Jurkat, Clone E6-1 (cell line): Measurements from ENCODE around the gene KICS2.
"Not testable (repeated sequence)": the region's sequence is repeated elsewhere in the genome, so short reads cannot be mapped to it uniquely, and the experiment has no call there.

Experiments
- DNase-seq: peaks from one replicate; pipeline ENCODE4 v3.0.0-alpha.2; 2011; ENCODE audit warnings: low read depth, low spot score
- H3K4me3 ChIP-seq: 2 replicates; pipeline ENCODE4 v1.5.1; 2011; ENCODE audit warnings: mild to moderate bottlenecking, low read length, control low read depth, moderate library complexity

The KICS2 gene

GRCh38 chr12:64219145-64219544 lies 3.0 kb downstream of the KICS2 start:
- H3K4me3 ChIP-seq: no peak overlapping the region
- DNase-seq: no peak

GRCh38 chr12:64218597-64218996 lies 3.5 kb downstream of the KICS2 start:
- no peak overlapping the region for H3K4me3 ChIP-seq
- DNase-seq: no peak

- not testable (repeated sequence) for DNase-seq
Measured at GRCh38 chr12:64217643-64218042, 4.5 kb downstream of the KICS2 start.

GRCh38 chr12:64216239-64216638 lies 5.9 kb downstream of the KICS2 start:
- no peak for DNase-seq

More at GRCh38 chr12:64217643-64218042, 4.5 kb downstream of the KICS2 start:
- not testable (repeated sequence) for H3K4me3 ChIP-seq

GRCh38 chr12:64212119-64212746 lies 9.9 kb downstream of the KICS2 start:
- no peak for DNase-seq

More at GRCh38 chr12:64216239-64216638, 5.9 kb downstream of the KICS2 start:
- H3K4me3 ChIP-seq: no peak overlapping the region

GRCh38 chr12:64207453-64207852 lies 14.6 kb downstream of the KICS2 start:
- no peak for DNase-seq

More at GRCh38 chr12:64212119-64212746, 9.9 kb downstream of the KICS2 start:
- H3K4me3 ChIP-seq: no peak overlapping the region

GRCh38 chr12:64205542-64205941 lies 16.6 kb downstream of the KICS2 start:
- DNase-seq: no peak
- H3K4me3 ChIP-seq: no peak overlapping the region

More at GRCh38 chr12:64207453-64207852, 14.6 kb downstream of the KICS2 start:
- H3K4me3 ChIP-seq: no peak overlapping the region

GRCh38 chr12:64203775-64204174 lies 18.3 kb downstream of the KICS2 start:
- DNase-seq: no peak
- no peak overlapping the region for H3K4me3 ChIP-seq

- H3K4me3 ChIP-seq: no peak overlapping the region
- no peak for DNase-seq
Measured at GRCh38 chr12:64203036-64203435, 19.1 kb downstream of the KICS2 start.

- not testable (repeated sequence) for H3K4me3 ChIP-seq, DNase-seq
Measured at GRCh38 chr12:64195841-64196240, 26.3 kb downstream of the KICS2 start.

- DNase-seq: no peak
Measured at GRCh38 chr12:64194333-64195149, 27.6 kb downstream of the KICS2 start.

GRCh38 chr12:64193931-64194330 lies 28.2 kb downstream of the KICS2 start:
- H3K4me3 ChIP-seq: no peak overlapping the region
- no peak for DNase-seq

More at GRCh38 chr12:64194333-64195149, 27.6 kb downstream of the KICS2 start:
- no peak overlapping the region for H3K4me3 ChIP-seq

GRCh38 chr12:64192644-64193444 lies 29.3 kb downstream of the KICS2 start:
- no peak for DNase-seq
- no peak overlapping the region for H3K4me3 ChIP-seq

- DNase-seq: no peak
- H3K4me3 ChIP-seq: no peak overlapping the region
Measured at GRCh38 chr12:64190140-64190539, 32.0 kb downstream of the KICS2 start.

GRCh38 chr12:64189530-64189929 lies 32.6 kb downstream of the KICS2 start:
- H3K4me3 ChIP-seq: no peak overlapping the region
- DNase-seq: no peak

- H3K4me3 ChIP-seq: no peak overlapping the region
Measured at GRCh38 chr12:64187794-64188193, 34.3 kb downstream of the KICS2 start.

GRCh38 chr12:64187370-64187769 lies 34.7 kb downstream of the KICS2 start:
- no peak overlapping the region for H3K4me3 ChIP-seq
- no peak for DNase-seq

More at GRCh38 chr12:64187794-64188193, 34.3 kb downstream of the KICS2 start:
- no peak for DNase-seq

- H3K4me3 ChIP-seq: no peak overlapping the region
- no peak for DNase-seq
Measured at GRCh38 chr12:64186789-64187188, 35.3 kb downstream of the KICS2 start.

GRCh38 chr12:64184216-64184615 lies 37.9 kb downstream of the KICS2 start:
- DNase-seq: no peak

More at GRCh38 chr12:64184216-64184615, 37.9 kb downstream of the KICS2 start:
- H3K4me3 ChIP-seq: no peak overlapping the region
